ENCODE results near the gene KDM1A.

The KDM1A gene

GRCh38 chr1:23013657-23014056 is 5.6 kb upstream of the KDM1A start:
- DNase-seq (ENCODE audit: low spot score), result peak; percentile 46

- DNase-seq (ENCODE audit: low spot score), result no peak
Observed at GRCh38 chr1:23018661-23019093, 591 bp upstream of the KDM1A start.

GRCh38 chr1:23019863-23020625 is 776 bp downstream of the KDM1A start:
- DNase-seq (ENCODE audit: low spot score), result peak; percentile 68

- peak; percentile 32 for DNase-seq (ENCODE audit: low spot score)
Observed at GRCh38 chr1:23020706-23021405, 1.6 kb downstream of the KDM1A start.

GRCh38 chr1:23021834-23022233 is 2.6 kb downstream of the KDM1A start:
- no peak for DNase-seq (ENCODE audit: low spot score)

- DNase-seq (ENCODE audit: low spot score), result no peak
Observed at GRCh38 chr1:23023174-23023845, 4.0 kb downstream of the KDM1A start.

GRCh38 chr1:23026568-23026967 is 7.3 kb downstream of the KDM1A start:
- DNase-seq (ENCODE audit: low spot score), result no peak

- DNase-seq (ENCODE audit: low spot score), result no peak
Observed at GRCh38 chr1:23027352-23027907, 8.2 kb downstream of the KDM1A start.

GRCh38 chr1:23029337-23029736 is 10.1 kb downstream of the KDM1A start:
- DNase-seq (ENCODE audit: low spot score), result no peak

GRCh38 chr1:23035823-23036452 is 16.7 kb downstream of the KDM1A start:
- no peak for DNase-seq (ENCODE audit: low spot score)

- no peak for DNase-seq (ENCODE audit: low spot score)
Observed at GRCh38 chr1:23037081-23037740, 17.9 kb downstream of the KDM1A start.

- no peak for DNase-seq (ENCODE audit: low spot score)
Observed at GRCh38 chr1:23039308-23039826, 20.1 kb downstream of the KDM1A start.

GRCh38 chr1:23040509-23040908 is 21.2 kb downstream of the KDM1A start:
- no peak for DNase-seq (ENCODE audit: low spot score)

GRCh38 chr1:23044035-23044434 is 24.8 kb downstream of the KDM1A start:
- DNase-seq (ENCODE audit: low spot score), result no peak

- no peak for DNase-seq (ENCODE audit: low spot score)
Observed at GRCh38 chr1:23050201-23050600, 30.9 kb downstream of the KDM1A start.

GRCh38 chr1:23051290-23051909 is 32.1 kb downstream of the KDM1A start:
- DNase-seq (ENCODE audit: low spot score), result no peak

- no peak for DNase-seq (ENCODE audit: low spot score)
Observed at GRCh38 chr1:23057301-23057700, 38.0 kb downstream of the KDM1A start.

- no peak for DNase-seq (ENCODE audit: low spot score)
Observed at GRCh38 chr1:23062271-23062670, 43.0 kb downstream of the KDM1A start.

- no peak for DNase-seq (ENCODE audit: low spot score)
Observed at GRCh38 chr1:23065385-23065784, 46.1 kb downstream of the KDM1A start.

GRCh38 chr1:23066075-23066474 is 46.8 kb downstream of the KDM1A start:
- DNase-seq (ENCODE audit: low spot score), result no peak

- DNase-seq (ENCODE audit: low spot score), result no peak
Observed at GRCh38 chr1:23069149-23069548, 49.9 kb downstream of the KDM1A start.
